HepG2 (cell line): Measurements from ENCODE around the gene FBLN7. TPM values are rescaled to one million over a fixed set of nuclear protein-coding genes. Genes with fewer than 3 reads are reported as not detected.

ENCODE experiments used
- AGO1 ChIP-seq: fragments of 200-400 bp; formaldehyde crosslinking; IDR thresholded peaks from 2 replicates; pipeline ENCODE4 v1.6.1; 2017; ENCODE audit warnings: mild to moderate bottlenecking, low read depth, low read length, moderate library complexity; ENCODE audit not compliant: poor library complexity, severe bottlenecking
- EP300 ChIP-seq, 3 experiments: sonication (generic) in 1 of 3; formaldehyde crosslinking in 1 of 3; IDR thresholded peaks; 2 replicates each; pipeline versions ENCODE4 v1.5.1 to v1.6.1; 2011 to 2020; ENCODE audit warnings: low read depth in 2 of 3, low read length in 2 of 3, borderline replicate concordance in 1 of 3, improper control_type of control experiment in 1 of 3, mild to moderate bottlenecking in 1 of 3, missing genetic modification reagents in 1 of 3, moderate library complexity in 1 of 3
- KDM4B ChIP-seq: sonication (generic); formaldehyde crosslinking; IDR thresholded peaks from 2 replicates; pipeline ENCODE4 v1.4.0; 2020; ENCODE audit warnings: missing genetic modification reagents
- MAFK ChIP-seq, 2 experiments: IDR thresholded peaks in 1 of 2; conservative IDR thresholded peaks in 1 of 2; 2 replicates each; pipeline ENCODE4 v1.6.1; 2011; ENCODE audit warnings: improper control_type of control experiment in 2 of 2, low read length in 2 of 2
- RARG ChIP-seq: sonication (generic); formaldehyde crosslinking; IDR thresholded peaks from 2 replicates; pipeline ENCODE4 v1.4.0; 2020; ENCODE audit warnings: low read depth, mild to moderate bottlenecking, missing genetic modification reagents
- SP5 ChIP-seq: IDR thresholded peaks from 2 replicates; pipeline ENCODE4 v1.6.1; 2016; ENCODE audit warnings: low read depth, borderline replicate concordance
- YEATS4 ChIP-seq: sonication (generic); formaldehyde crosslinking; IDR thresholded peaks from 2 replicates; pipeline ENCODE4 v1.4.0; 2020; ENCODE audit warnings: missing genetic modification reagents, borderline replicate concordance
- ZFYVE20 ChIP-seq: sonication (generic); formaldehyde crosslinking; IDR thresholded peaks from 2 replicates; pipeline ENCODE4 v1.8.0; 2023; ENCODE audit warnings: low read depth, mild to moderate bottlenecking, moderate library complexity, missing genetic modification reagents, borderline replicate concordance
- ZNF562 ChIP-seq: sonication (generic); formaldehyde crosslinking; IDR thresholded peaks from 2 replicates; pipeline ENCODE4 v1.8.0; 2022; ENCODE audit warnings: missing genetic modification reagents, borderline replicate concordance
- polyA plus RNA-seq, 8 experiments: library from polyadenylated mRNA; depleted of rRNA in 3 of 8; stranded (reverse) in 7 of 8; unstranded in 1 of 8; fragments of >200 nt; fragmentation: Illumina TruSeq in 4 of 8; extraction: Trizol in 4 of 8; gene quantifications; 2 replicates each; pipeline versions ENCODE4 v1.2.1 to v1.2.3, GENCODE V29; 2011 to 2016; ENCODE audit warnings: low read depth in 4 of 8, missing spikeins in 1 of 8, mixed read lengths in 1 of 8; ENCODE audit not compliant: insufficient read depth in 1 of 8
- total RNA-seq, 5 experiments: library from RNA; depleted of rRNA; stranded (reverse); fragments of >200 nt; fragmentation: Illumina TruSeq; extraction: Trizol; gene quantifications; 2 replicates each; pipeline ENCODE4 v1.2.3, GENCODE V29; 2016; ENCODE audit warnings: low read depth in 1 of 5
- TF ChIP-seq, protein P1 (sequence below): sonication (generic); formaldehyde crosslinking; IDR thresholded peaks from 2 replicates; pipeline ENCODE4 v1.4.0; 2020; ENCODE audit warnings: missing genetic modification reagents
- TF ChIP-seq, protein P2 (sequence below): IDR thresholded peaks from 2 replicates; pipeline ENCODE4 v1.6.1; 2016; ENCODE audit warnings: mild to moderate bottlenecking, missing biosample characterization, missing genetic modification reagents

The FBLN7 gene
- total and polyA plus RNA-seq, 2 of the 13 experiments (the other 11 are each of a cell fraction or from before 2014, with no cell fraction given): 1.4 to 2.3 TPM

- TF ChIP-seq, protein P1, sequence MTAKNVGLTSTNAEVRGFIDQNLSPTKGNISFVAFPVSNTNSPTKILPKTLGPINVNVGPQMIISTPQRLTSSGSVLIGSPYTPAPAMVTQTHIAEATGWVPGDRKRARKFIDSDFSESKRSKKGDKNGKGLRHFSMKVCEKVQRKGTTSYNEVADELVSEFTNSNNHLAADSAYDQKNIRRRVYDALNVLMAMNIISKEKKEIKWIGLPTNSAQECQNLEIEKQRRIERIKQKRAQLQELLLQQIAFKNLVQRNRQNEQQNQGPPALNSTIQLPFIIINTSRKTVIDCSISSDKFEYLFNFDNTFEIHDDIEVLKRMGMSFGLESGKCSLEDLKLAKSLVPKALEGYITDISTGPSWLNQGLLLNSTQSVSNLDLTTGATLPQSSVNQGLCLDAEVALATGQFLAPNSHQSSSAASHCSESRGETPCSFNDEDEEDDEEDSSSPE (CRISPR knock-in tag): no peak
- TF ChIP-seq AGO1 (no peak), YEATS4 (CRISPR knock-in tag) (no peak), ZFYVE20 (no peak), EP300 (IDR thresholded peaks at IDR 0.05; ENCODE audit: low read depth in 2 of 2, low read length in 2 of 2) (no peak), EP300 (CRISPR knock-in tag; IDR thresholded peaks at IDR 0.05; ENCODE audit: borderline replicate concordance) (no peak), MAFK (conservative IDR thresholded peaks at IDR 0.05 in 1 of 2, IDR thresholded peaks at IDR 0.05 in 1 of 2; ENCODE audit: low read length in 2 of 2) (peak; percentile 95 to 96), ZNF562 (CRISPR knock-in tag) (no peak), RARG (CRISPR knock-in tag) (no peak), SP5 (CRISPR knock-in tag) (no peak), KDM4B (CRISPR knock-in tag) (no peak)
- TF ChIP-seq, protein P2, sequence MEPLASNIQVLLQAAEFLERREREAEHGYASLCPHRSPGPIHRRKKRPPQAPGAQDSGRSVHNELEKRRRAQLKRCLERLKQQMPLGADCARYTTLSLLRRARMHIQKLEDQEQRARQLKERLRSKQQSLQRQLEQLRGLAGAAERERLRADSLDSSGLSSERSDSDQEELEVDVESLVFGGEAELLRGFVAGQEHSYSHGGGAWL: no peak
These were observed 37.9 kb downstream of the FBLN7 start (continued) for GRCh38 chr2:112175958-112176573.
